Central memory CD4-positive, alpha-beta T cell (primary cell): Measurements from ENCODE around the gene ZC3H4.
A peak's percentile ranks its signal among the peaks of the same experiment; 100 is the strongest.

Source experiments
- DNase-seq: peaks from one replicate; pipeline ENCODE4 v3.0.0; 2022

The ZC3H4 gene

DNA sequence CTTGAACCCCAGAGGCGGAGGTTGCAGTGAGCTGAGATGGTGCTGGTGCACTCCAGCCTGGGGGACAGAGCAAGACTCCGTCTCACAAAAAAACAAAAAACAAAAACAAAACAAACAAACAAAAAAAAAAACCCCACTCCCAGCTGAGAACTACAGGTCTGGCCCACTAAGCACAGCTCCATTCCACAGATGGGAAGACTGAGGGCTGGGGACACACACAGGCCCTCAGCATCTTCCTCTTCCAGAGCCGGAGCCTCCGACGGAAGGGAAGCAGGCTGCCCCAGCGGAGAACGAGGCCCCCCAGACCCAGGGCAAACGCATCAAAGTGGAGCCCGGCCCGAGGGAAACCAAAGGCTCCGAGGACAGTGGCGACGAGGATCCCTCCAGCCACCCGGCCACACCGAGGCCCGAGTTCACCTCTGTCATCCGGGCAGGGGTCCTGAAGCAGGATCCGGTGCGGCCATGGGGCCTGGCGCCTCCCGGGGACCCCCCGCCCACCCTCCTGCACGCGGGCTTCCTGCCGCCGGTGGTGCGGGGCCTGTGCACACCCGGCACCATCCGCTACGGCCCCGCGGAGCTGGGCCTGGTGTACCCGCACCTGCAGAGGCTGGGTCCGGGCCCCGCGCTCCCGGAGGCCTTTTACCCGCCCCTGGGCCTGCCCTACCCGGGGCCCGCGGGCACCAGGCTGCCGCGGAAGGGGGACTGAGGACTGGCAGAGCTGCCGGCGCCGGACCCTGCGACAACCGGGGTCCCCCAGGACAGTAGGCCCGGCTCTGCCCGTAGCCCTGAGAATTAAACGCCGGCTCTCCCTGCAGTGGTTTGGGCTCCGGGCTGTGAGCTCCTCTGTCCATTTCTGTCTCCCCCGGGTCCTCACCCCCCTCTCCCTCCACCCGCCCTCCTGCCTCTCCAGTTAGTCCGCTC lies 68.4 kb downstream of the ZC3H4 start:
- DNase-seq: no peak

DNA sequence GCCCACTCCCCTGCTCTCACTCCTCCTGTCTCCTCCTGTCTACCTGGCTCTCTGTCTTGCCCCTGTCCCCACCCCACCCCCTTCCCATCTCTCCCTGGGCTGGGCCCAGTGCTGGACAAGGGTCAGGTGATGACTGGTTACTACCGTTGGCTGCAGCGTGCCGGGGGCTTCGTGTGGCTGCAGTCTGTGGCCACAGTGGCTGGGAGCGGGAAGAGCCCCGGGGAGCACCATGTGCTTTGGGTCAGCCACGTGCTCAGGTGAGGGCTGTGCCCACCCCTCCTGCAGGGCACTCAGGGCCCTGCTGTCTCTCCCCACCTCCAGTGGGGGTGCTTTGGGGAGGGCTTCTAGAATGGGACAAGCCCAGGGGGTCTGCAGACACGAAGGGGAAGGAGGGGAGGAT lies 72.7 kb downstream of the ZC3H4 start:
- no peak for DNase-seq

DNA sequence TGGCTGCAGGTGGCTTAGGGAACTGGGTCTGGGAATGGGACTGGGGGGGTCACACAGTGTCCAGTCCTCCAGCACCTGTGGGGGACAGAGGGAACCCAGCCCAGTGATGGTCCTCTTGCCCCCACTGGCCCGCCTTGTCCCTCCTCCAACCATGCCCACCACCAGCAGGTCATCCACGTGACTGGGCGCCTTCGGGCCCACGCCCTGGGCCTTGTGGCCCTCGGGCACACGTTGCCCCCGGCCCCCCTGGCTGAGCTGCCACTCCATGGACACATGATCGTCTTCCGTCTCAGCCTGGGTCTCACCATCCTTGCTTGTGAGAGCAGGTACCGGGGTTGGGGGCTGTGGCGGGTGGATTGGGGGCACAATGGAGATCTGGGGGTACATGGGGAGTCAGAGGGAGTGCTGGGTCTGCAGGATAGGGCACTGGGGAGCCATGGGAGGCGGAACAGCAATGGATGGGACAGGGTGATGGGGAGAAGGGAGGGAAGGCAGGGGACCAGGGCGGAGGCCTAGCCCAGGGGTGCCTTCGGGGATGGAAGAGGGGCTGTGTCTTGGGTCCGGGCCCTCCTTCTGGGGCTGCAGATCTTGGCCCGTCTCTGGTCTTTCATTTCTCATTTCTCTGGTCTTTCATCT lies 74.2 kb downstream of the ZC3H4 start:
- no peak for DNase-seq

DNA sequence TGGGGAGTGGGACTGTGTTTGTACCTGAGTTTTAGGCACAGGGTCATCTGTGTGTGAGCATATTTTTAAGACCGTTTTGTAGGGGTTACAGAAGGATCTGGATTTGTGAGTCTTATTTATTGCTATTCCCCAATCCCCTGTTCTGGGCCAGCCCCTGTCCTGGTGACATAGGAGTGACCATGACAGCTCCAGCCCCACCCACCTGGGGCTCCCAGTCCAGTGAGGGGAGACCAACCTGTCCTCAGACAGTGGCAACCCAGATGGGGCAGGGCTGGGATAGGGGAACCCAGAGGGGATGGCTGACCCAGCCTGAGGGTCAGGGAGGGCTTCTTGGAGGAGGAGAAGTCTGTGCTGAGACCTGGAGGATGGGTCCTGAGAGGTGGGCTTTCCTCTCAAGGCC lies 75.8 kb downstream of the ZC3H4 start:
- DNase-seq: no peak

DNA sequence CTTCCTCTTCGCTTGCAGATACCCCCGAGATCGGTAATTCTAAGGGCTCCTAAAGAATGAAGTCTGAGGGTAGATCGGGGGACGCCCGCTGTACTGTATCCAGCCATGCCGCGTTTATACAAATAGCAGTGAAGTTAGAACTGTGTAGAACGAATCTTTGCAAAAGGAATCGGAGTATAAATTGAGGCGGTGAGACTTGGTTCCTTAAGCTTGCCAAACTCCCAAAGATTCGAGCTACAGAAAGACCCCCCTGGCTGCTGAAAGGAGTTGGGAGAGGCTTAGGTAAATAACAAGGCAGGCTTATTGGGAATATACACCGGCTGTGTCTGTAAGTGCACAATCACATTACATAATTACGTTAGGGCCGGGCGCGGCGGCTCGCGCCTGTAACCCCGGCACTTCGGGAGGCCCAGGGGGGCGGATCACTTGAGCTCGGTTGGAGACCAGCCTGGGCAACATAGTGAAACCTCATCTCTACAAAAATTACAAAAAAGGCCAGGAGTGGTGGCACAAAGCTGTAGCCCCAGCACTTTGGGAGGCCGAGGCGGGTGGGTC lies 77.4 kb downstream of the ZC3H4 start:
- no peak for DNase-seq

DNA sequence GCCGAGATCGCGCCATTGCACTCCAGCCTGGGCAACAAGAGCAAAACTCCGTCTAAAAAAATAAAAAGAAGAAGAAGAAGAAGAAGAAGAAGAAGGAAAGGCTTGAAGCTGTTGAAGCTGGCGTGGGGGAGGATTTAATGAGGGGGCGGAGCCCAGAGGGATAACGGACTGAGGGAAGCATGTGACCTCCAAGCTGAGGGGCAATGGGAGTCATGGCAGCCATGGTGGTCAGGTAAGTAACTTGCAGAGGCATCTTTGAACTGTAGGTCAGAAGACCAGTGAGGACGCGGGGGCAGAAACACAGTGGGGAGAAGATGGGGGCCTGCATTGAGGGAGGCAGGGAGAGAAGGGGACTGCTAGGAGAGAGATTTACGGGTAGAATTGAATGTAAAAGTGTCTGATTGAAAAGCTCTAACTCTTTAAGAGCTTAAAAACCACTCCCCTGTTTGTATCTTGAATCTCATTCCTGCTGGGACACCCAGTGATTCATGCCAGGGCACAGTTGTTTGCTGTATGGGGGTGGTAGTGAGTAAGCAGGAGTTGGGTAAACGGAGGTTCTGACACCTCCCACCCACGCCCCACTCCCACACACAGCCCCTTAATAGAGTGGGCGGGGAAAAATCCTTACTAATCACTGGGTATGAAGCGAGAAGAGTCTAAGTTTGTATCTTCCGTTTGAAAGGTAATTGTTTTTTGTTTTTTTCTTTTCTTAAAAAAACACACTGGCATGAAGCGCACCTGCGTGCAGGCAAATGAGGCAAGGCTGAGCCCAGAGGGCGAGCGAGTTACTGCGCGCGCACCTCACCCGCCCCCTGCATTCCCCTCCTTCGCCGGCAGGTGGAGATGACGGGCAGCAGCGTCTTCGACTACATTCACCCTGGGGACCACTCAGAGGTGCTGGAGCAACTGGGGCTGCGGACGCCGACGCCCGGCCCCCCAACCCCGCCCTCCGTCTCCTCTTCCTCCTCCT lies 78.2 kb downstream of the ZC3H4 start:
- DNase-seq: peak; percentile 93

DNA sequence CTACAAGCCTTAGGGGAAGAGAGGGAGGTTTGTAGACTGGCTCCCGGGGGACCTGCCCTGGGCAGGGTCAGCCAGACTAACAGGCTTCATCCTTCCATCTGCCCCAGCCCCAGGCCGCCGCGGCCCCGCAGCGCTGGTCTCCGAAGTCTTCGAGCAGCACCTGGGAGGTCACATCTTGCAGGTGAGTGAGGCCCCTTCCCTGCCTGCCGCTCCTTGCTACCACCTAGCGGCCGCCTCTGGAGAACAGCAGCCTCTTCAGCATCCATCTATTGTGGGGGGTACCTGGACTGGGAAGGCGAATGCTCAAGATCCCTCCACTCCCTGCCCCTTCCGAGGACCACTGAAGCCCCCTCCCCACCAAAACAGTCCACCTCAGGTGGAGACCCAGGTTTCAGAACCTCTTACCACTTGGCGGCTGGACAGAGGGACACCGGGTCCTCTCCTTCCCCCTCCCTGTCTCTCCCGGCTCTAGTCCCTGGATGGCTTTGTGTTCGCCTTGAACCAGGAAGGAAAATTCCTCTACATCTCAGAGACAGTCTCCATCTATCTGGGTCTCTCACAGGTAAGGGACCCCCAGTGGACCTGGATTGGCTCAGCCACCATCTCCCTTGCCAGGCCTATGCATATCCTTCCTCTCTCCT lies 81.3 kb downstream of the ZC3H4 start:
- peak; percentile 50 for DNase-seq

DNA sequence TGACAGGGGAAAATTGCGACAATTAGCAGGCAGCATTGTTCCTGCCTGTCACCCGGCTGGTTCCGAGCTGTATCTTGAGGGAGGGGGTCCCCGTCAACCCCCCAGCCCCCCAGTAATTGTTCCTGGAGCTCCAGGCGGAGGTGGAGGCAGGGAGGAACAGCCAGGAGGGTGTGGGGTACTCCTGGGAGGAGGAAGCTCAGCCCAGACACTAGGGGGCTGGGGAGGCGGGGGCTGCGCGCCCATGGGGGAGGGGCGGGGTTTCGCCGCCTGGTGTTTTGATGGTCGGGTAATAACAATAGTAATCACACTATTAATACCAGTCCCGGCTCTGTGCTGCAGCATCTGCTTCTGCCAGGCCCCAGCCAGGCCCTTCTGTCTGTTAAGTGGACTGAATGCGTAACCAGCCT lies 85.4 kb downstream of the ZC3H4 start:
- DNase-seq: no peak

DNA sequence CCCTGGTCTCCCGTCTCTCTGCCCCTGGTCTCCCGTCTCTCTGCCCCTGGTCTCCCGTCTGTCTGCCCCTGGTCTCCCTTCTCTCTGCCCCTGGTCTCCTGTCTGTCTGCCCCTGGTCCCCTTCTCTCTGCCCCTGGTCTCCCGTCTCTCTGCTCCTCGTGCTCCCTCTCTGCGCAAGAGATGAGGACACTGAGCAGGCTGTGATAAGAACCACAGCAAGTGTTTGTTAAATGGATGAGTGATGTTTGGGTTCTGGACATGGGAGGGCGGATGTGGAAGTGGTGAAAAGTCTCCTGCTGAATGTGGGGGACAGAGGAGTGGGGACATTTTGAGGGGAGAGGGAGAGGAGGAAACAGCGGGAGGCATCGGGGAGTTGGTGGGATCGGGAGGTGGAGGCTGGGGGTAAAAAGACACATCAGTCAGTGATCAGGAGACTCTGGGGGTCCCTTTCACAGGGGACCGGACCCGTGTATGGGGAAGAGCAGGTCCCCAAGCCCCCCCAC lies 85.9 kb downstream of the ZC3H4 start:
- DNase-seq: no peak

DNA sequence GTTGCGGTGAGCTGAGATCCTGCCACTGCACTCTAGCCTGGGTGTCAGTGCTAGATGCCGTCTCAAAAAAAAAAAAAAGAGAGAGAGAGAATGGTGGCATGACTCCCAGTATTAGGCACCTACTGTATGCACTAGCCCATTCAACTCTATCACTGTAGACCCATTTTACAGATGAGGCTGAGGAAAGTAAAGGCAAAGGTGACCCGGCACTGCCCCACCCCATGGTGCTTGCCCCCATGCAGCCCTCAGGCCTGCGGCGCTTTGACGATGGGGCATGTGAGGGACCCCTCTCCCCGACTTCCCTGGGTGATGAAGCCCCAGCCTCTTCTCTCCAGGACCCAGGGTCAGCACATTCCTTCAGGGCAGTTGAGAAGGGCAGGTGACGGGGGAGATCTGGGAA lies 86.7 kb downstream of the ZC3H4 start:
- no peak for DNase-seq

DNA sequence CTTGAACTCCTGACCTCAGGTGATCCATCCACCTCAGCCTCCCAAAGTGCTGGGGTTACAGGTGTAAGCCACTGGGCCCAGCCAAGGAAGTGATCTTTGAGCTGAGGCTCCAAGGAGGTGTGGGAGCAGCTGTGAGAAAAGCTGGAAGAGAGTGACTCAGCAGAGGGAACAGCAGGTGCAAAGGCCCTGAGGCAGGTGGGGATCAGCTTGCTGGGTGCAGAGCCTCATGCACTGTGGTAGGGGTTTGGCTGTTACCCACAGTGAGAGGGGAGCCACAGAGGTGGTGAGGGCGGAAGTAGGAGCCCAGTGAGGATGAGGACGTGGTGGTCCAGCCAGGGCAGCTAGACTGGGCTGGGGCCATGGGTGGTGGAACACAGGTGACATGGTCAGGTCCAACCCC lies 87.4 kb downstream of the ZC3H4 start:
- DNase-seq: no peak

DNA sequence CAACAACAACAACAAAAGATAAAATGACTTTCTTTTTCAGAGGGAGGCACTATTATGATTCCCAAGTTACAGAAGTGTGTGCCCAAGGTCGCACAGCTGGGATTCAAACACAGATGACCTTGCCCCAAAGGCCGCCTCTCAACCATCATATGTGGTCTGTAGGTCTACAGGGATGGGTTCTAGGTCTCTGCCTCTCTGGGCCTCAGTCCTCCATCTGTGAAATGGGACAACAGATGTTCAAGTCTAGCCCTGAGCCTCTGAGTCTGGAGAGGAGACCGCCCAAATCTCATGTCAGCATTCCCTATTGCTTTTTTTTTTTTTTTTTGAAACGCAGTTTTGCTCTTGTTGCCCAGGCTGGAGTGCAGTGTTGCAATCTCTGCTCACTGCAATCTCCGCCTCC lies 89.1 kb downstream of the ZC3H4 start:
- no peak for DNase-seq

DNA sequence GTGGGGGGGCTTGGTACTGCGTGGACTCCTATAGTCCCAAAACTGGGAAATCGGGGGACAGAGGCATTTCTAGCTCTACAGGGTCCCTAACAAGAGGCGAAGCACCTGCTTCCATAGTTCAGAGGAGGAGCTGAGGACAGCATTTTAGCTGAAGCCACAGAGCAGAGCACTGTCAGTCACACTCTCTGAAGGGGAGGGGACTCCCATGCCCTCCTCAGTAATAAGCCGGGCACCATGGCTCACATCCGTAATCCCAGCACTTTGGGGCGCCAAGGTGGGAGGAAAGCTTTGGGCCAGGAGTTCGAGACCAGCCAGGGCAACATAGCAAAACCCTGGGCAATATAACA lies 90.2 kb downstream of the ZC3H4 start:
- DNase-seq: no peak

DNA sequence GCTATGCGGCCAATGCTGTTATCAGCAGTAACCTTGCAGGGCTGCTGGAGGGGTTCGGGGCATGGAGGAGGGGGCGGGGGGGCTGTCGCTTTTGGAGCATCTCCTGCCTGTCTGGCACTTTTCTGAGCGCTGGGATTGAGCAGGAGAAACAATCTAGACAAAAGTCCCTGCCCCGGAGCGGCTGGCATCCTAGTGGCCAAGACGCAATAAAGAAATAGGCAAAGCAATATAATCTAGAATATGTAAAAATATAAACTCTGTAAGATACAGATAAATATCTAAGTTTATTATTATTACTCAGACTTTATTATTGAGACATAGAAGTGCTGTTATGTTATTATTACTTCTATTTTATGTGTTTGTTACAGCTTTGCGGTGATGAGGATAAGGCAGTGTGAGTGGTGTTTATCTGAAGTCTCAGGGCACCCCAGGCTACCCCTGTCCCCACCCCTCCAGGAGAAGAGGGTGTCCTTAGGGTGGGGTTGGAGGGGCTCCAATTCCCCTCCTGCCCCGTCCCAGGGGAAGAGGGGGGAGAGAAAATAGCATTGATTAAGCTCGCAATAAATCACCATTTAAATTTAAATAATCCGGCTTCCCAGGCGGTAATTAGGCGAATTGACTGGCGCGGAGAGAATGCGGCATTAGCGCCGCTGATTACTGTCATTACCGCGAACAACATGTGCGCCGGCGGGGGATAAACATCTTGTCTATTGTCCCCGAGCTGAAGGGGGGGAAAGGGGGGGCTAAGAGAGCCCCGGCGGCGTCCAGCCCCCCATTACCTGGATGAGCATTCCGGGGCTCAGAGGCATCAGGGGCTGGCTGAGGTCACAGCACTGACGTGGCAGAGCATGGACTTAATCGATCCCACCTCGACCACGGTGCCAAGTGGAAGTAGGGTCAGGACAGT lies 90.8 kb downstream of the ZC3H4 start:
- no peak for DNase-seq

DNA sequence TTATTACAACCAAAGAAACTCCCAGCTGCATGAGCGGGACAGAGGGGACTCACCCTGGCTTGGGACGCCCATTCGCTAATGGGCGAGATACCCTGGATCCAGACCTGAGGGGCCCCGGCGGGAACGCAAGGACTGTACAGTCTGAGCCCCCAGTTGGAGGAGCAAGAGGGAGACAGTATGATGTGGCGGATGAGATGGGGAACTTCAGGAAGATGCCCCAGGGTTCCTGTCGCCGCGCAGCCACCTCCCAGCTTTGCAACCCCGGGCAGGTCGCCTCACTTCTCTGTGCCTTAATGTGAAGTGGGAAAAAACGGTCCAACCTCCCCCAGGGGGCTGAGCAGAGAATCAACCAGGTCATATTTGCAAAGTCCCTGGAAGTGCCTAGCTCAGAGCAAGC lies 91.4 kb downstream of the ZC3H4 start:
- no peak for DNase-seq

DNA sequence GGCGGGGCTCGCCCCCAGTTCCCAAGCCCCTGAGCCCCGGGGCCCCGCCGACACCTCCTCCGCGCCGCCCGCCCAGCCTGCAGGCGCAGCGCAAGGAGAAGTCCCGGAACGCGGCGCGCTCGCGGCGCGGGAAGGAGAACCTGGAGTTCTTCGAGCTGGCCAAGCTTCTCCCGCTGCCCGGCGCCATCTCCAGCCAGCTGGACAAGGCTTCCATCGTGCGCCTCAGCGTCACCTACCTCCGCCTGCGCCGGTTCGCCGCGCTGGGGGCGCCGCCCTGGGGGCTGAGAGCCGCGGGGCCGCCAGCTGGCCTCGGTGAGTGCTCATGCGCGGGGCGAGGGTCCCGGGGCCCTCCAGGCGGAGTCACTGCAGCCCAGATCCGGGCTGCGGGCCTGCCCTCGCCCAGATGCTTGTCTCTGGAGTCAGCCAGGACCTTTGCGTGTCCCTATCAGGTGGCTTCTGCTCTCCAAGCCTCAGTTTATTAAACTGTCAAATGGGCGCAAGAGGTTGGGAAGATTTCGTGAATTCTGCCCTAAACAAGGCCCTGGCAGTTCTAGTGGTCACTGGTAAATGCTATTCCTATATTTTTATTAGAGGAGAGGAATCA lies 91.9 kb downstream of the ZC3H4 start:
- DNase-seq: no peak

DNA sequence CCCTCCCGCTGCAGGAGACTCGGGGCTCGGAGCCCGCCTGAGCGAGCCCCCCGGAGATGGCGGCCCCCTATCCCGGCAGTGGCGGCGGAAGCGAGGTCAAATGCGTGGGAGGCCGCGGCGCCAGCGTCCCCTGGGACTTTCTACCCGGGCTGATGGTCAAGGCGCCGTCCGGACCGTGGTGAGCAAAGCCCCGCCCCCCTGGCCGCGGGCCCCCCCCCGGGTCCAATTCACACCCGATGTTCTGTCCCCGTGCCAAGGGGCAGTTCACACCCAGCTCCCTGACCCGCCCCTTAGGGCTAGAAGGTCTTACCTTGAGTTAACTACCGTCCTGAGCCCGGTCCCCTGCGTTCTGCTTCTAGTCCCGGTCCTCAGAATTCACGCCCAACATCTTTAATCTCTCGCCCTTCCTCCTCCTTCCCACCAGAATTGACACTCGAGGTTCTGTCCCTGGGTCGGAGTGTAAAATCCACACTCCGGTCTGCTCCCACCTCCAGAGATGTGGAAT lies 92.5 kb downstream of the ZC3H4 start:
- no peak for DNase-seq

DNA sequence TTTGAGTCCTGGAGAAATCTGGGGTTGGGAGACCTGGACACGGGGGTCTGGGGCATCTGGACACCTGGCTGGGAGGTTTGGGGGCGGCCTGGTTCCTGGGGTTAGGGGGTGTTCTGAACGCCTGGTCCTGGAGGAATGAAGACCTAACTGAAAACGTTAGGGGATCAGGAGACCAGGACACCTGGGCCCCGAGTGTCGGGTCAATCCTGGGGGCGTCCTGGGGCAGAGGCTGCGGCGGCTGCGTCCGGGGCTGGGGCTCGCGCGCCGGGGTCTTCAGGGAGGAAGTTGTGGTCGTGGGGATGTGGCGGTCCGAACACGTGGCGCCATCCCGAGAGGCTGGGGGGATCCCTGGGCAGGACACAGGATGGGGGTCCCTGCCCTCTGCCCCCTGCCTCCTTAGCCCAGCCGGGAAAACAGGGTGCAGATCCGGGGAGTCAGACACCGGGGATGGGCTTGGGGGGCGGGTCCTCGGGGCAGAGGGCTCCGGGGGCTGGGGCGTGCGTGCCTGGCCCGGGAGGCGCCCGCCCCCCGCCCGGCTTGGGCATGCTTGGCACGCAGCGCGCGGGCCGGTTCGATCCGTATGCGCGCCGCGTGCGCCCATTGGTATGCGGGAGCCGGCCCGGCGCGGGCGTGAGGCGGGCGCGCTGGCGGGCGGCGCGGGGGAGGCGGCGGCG lies 93.3 kb downstream of the ZC3H4 start:
- no peak for DNase-seq

DNA sequence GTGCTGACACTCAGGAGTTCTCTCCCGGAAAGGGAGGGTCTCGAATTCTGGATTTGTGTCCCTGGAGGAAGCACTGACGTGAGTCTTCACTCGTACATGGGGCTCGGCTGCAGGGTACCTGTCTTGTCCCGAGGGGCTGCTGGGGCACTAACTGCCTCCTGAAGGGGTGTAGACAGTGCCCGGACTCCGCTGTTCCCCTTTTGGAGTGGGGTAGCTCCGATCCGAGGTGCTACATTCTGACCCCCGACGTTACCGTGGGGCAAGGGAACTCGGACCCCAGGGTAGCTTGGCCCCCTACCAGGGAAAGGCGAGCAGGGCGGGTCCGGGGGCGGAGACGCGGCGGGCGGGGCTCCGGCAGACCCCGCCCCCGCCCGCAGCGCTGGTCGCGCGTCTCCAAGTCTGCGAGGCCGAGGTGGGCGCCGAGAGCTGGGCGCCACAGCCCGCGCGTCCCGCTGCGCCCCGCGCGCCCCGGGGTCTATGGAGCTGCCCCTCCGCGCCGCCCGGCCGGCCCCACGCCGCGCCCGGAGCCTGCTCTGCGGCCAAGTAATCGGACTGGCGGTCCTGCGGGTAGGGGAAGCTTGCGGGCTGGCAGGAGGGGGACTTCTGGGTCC lies 94.0 kb downstream of the ZC3H4 start, which contains the start of gene NPAS1:
Gene NPAS1 (plus strand): TSS at position 407 of the 611 bp plus-strand sequence. CDS start 1,211 bp downstream, outside the sequence.
- no peak for DNase-seq
